ENCODE results near the gene ATP5PB.

- TF ChIP-seq, protein P1, sequence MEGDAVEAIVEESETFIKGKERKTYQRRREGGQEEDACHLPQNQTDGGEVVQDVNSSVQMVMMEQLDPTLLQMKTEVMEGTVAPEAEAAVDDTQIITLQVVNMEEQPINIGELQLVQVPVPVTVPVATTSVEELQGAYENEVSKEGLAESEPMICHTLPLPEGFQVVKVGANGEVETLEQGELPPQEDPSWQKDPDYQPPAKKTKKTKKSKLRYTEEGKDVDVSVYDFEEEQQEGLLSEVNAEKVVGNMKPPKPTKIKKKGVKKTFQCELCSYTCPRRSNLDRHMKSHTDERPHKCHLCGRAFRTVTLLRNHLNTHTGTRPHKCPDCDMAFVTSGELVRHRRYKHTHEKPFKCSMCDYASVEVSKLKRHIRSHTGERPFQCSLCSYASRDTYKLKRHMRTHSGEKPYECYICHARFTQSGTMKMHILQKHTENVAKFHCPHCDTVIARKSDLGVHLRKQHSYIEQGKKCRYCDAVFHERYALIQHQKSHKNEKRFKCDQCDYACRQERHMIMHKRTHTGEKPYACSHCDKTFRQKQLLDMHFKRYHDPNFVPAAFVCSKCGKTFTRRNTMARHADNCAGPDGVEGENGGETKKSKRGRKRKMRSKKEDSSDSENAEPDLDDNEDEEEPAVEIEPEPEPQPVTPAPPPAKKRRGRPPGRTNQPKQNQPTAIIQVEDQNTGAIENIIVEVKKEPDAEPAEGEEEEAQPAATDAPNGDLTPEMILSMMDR (IDR thresholded peaks at IDR 0.05; ENCODE audit: low read length), result no peak
- no peak for TF ChIP-seq EZH2phosphoT487 (IDR thresholded peaks at IDR 0.05; ENCODE audit: low read length)
- no peak for TF ChIP-seq EZH2 (optimal IDR thresholded peaks at IDR 0.05; ENCODE audit: low read depth, low read length)
Observed at GRCh38 chr1:111422546-111423391, 26.5 kb upstream of the ATP5PB start.
